ENCODE measurements around the gene SFXN5.

DNA sequence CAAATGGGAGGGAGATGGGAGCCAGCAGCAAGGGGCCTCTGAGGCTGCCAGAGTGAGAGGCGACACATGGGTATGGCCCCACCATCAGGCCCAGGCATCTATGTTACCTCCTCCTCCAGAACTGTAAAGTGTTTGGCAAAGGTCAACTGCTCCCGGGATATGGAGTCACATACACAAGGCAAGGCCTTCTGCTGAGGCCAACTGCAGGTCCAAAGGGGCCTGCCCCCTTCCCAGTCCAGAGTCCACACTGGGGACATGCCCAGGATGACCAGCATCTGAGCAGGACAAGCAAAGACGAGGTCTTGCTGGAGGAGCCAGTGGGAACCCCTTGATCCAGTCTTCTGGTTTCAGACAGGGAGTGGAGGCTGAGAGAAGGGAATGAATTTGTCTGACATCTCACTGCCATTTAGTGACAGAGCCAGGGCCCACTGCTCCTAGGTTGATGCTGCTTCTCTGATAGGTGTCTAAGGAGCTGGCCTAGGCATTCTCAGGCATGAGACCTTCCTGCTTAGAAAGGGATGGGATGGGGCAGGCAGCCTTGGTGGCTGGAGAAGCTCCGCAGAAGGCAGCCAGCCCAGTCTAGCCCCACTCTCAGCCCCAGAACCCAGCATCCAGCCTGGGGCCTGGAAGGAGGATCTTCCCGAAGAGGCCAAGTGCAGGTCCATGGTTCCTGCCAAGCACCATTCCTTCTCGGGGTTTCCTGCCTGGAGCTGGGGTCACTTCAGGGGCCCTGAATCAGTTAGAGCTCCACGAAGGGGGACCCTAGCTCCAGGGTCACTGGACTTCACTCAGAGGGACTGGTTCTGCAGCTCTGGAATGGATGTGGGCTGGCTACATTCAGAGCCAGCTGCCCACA, 127.7 kb downstream of the SFXN5 start:
- no peak for TF ChIP-seq EP300 (IDR thresholded peaks at IDR 0.05; ENCODE audit: borderline replicate concordance)
- TF ChIP-seq MAX (IDR thresholded peaks at IDR 0.05) = no peak
- TF ChIP-seq RAD21 (IDR thresholded peaks at IDR 0.05; ENCODE audit: low read depth) = no peak
- TF ChIP-seq TCF12 (IDR thresholded peaks at IDR 0.05; ENCODE audit: low read depth) = no peak
